Uterus (tissue), 4 donors: Measurements from ENCODE around the gene TTC7B. TPM values are rescaled to one million over a fixed set of nuclear protein-coding genes. Genes with fewer than 3 reads are reported as not detected.
A peak's percentile ranks its signal among the peaks of the same experiment; 100 is the strongest.

Experiments used
- DNase-seq, 2 donors: peaks; one replicate each; pipeline ENCODE4 v3.0.0-alpha.2; 2019 to 2020
- H3K27ac ChIP-seq, 2 donors: fragments of 200-600 bp; sonication (generic); 1 replicate in 1 of 2; 2 replicates in 1 of 2; pipeline ENCODE4 v1.5.1; 2016 to 2018
- H3K27me3 ChIP-seq, 2 donors: fragments of 200-600 bp; sonication (generic); one replicate each; pipeline ENCODE4 v1.5.1; 2018 to 2019; ENCODE audit warnings: control low read depth in 1 of 2
- H3K36me3 ChIP-seq, 2 donors: fragments of 200-600 bp; sonication (generic); one replicate each; pipeline ENCODE4 v1.5.1; 2019; ENCODE audit warnings: control low read depth in 1 of 2
- H3K4me1 ChIP-seq, 2 donors: fragments of 200-600 bp; sonication (generic); one replicate each; pipeline ENCODE4 v1.5.1; 2018 to 2019; ENCODE audit warnings: control low read depth in 1 of 2
- H3K4me3 ChIP-seq, 2 donors: fragments of 200-600 bp; sonication (generic); 1 replicate in 1 of 2; 2 replicates in 1 of 2; pipeline ENCODE4 v1.5.1; 2018 to 2019; ENCODE audit warnings: mild to moderate bottlenecking in 1 of 2
- H3K9me3 ChIP-seq, 2 donors: fragments of 200-600 bp; sonication (generic); one replicate each; pipeline ENCODE4 v1.5.1; 2019; ENCODE audit warnings: control low read depth in 1 of 2
- CTCF ChIP-seq, 4 experiments: fragments of 200-600 bp in 2 of 4; fragments of 450-650 bp in 2 of 4; sonication (generic) in 2 of 4; IDR thresholded peaks; one replicate each; pipeline ENCODE4 v1.5.1; 2016 to 2019; ENCODE audit warnings: antibody characterized with exemption in 4 of 4, mild to moderate bottlenecking in 2 of 4, moderate library complexity in 1 of 4
- POLR2A ChIP-seq, 2 donors: fragments of 450-650 bp; IDR thresholded peaks; one replicate each; pipeline ENCODE4 v1.6.1; 2016; ENCODE audit warnings: antibody characterized with exemption in 2 of 2, mild to moderate bottlenecking in 1 of 2, moderate library complexity in 1 of 2
- intact Hi-C: fragments of 100-400 bp; cut with DNase I; formaldehyde crosslinking; loops from one replicate; pipeline ENCODE4 v1.15.1; 2023; ENCODE audit warnings: low total_unique reads
- total RNA-seq, 4 donors: library from RNA; depleted of rRNA in 3 of 4; stranded (reverse); fragments of >200 nt in 3 of 4; gene quantifications; one replicate each; pipeline versions ENCODE4 v1.1.0 to v1.2.4, GENCODE V29; 2014 to 2023
- donor health status: DM: yes; HTN: yes; CAD: no.

Gene TTC7B
- total RNA-seq, 4 donors from 2014 or later, result 15.3 to 73.9 (median 28.0) TPM

- DNase-seq, result peak in 1 of 2 donors; percentile 46
- Histone ChIP-seq H3K27ac (no peak overlapping the region), H3K9me3 (no peaks in the 10 kb centered on the region), H3K4me3 (no peak overlapping the region), H3K27me3 (no peaks in the 10 kb centered on the region), H3K36me3 (no peaks in the 10 kb centered on the region), H3K4me1 (no peaks in the 10 kb centered on the region)
- intact Hi-C loops, result no loop called here
- TF ChIP-seq POLR2A (IDR thresholded peaks at IDR 0.05) (no peak), CTCF (IDR thresholded peaks at IDR 0.05) (no peak)
These were observed 302.8 kb downstream of the TTC7B start for GRCh38 chr14:90513161-90514014.

- Histone ChIP-seq H3K36me3 (no peaks in the 10 kb centered on the region), H3K27ac (no peak overlapping the region), H3K9me3 (no peaks in the 10 kb centered on the region), H3K4me1 (no peaks in the 10 kb centered on the region), H3K4me3 (no peak overlapping the region), H3K27me3 (no peaks in the 10 kb centered on the region)
- TF ChIP-seq POLR2A (IDR thresholded peaks at IDR 0.05) (no peak), CTCF (IDR thresholded peaks at IDR 0.05) (no peak)
- no peak for DNase-seq
- intact Hi-C loops, result no loop called here
These were observed 303.8 kb downstream of the TTC7B start for GRCh38 chr14:90512329-90512991.

DNA sequence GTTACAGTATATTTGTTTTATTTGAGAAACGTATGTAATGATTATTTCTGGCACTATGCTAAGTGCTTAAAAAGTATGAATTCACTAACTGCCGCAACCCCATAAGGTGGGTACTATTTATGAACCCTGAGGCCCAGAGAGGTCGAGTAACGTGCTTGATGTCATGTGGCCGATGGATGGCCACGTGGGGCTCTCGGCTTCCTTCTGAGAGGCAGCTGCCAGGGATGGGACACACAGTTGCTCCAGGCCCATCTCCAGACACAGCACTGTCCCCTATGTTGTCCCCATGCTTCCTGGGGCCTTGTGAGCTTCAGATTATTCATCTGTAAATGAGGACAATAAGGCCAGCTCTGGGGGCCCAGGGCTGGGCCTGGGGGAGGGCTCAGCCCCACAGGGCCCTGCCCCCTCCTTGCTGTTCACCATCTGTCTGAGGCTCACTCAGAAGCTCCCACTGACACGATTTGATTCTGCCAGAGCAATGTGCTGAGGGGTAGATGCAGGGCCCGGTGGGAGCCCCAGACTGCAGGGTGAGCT lies 304.4 kb downstream of the TTC7B start:
- Histone ChIP-seq H3K36me3 (no peaks in the 10 kb centered on the region), H3K9me3 (no peaks in the 10 kb centered on the region), H3K27me3 (no peaks in the 10 kb centered on the region), H3K27ac (no peak overlapping the region), H3K4me1 (no peaks in the 10 kb centered on the region), H3K4me3 (no peak overlapping the region)
- intact Hi-C loops, result no loop called here
- DNase-seq, result no peak
- TF ChIP-seq CTCF (IDR thresholded peaks at IDR 0.05), result no peak

GRCh38 chr14:90511252-90511651 lies 305.0 kb downstream of the TTC7B start:
- no peak for DNase-seq
- Histone ChIP-seq H3K4me3 (no peak overlapping the region), H3K9me3 (no peaks in the 10 kb centered on the region), H3K27me3 (no peaks in the 10 kb centered on the region), H3K4me1 (no peaks in the 10 kb centered on the region), H3K27ac (no peak overlapping the region), H3K36me3 (no peaks in the 10 kb centered on the region)
- intact Hi-C loops, result no loop called here
- TF ChIP-seq POLR2A (IDR thresholded peaks at IDR 0.05), result no peak
- TF ChIP-seq CTCF (IDR thresholded peaks at IDR 0.05), result no peak

DNA sequence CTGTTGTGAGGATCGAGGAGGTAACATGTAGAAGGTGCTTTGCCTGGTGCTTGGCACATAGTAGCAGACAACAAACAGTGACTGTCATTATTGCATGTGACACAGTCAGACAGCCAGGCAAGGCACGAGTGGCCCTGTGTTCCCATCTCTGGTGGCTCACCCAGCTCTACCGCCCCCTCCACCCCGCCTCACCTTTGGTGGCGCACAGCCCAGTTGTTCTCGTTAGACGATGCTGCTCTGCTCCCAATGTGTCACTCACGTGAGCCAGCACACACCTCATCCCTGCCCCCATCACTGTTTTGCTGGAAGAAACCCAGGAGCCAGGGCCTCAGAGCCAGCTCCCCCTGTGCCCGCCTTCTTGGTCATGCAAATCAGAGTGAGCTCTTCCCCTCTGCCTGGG lies 306.1 kb downstream of the TTC7B start:
- H3K27ac ChIP-seq, result no peak overlapping the region
- intact Hi-C loops, result no loop called here
- TF ChIP-seq CTCF (IDR thresholded peaks at IDR 0.05), result no peak
- no peak for TF ChIP-seq POLR2A (IDR thresholded peaks at IDR 0.05)
- DNase-seq, result no peak
- no peaks in the 10 kb centered on the region for H3K27me3 ChIP-seq
- H3K9me3 ChIP-seq, result no peaks in the 10 kb centered on the region
- H3K4me3 ChIP-seq, result no peak overlapping the region
- no peaks in the 10 kb centered on the region for H3K36me3 ChIP-seq
- H3K4me1 ChIP-seq, result no peaks in the 10 kb centered on the region
